ENCODE measurements around the gene GBA2. TPM values are rescaled to one million over a fixed set of nuclear protein-coding genes. Genes with fewer than 3 reads are reported as not detected.
A peak's percentile ranks its signal among the peaks of the same experiment; 100 is the strongest.

Gene GBA2
- total and polyA plus RNA-seq, 2 experiments from 2014 or later = 135 to 157 TPM

DNA sequence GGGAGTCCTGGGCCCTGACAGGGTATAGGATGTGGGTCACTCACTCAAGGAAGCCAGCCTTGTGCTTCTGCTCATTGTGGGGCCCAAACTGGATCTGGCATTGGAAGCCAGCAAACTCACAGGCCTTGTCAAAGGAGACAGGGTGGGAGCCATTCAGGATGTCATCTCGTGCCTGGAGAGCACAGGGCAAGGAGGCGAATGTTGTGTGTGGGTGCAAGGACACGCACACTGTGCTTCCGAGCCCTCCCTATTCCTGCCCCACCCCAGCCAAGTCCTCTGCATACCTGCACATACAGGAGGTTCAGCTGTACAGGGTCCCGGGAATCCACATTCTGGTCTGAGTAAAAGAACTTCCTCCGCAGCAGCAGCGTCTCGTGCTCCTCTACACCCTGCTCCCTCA lies 25.1 kb downstream of the GBA2 start:
- no peak overlapping the region for H3K27ac ChIP-seq
- no peaks in the 10 kb centered on the region for H3K27me3 ChIP-seq
- no peak for DNase-seq (ENCODE audit: low read depth in 1 of 2, low spot score in 1 of 2)
- H3K4me3 ChIP-seq = no peak overlapping the region
- H3K9me3 ChIP-seq (ENCODE audit: low read depth) = no peaks in the 10 kb centered on the region
- H3K36me3 ChIP-seq = peaks cover 64% of the 10 kb centered on the region
- TF ChIP-seq, protein P1, sequence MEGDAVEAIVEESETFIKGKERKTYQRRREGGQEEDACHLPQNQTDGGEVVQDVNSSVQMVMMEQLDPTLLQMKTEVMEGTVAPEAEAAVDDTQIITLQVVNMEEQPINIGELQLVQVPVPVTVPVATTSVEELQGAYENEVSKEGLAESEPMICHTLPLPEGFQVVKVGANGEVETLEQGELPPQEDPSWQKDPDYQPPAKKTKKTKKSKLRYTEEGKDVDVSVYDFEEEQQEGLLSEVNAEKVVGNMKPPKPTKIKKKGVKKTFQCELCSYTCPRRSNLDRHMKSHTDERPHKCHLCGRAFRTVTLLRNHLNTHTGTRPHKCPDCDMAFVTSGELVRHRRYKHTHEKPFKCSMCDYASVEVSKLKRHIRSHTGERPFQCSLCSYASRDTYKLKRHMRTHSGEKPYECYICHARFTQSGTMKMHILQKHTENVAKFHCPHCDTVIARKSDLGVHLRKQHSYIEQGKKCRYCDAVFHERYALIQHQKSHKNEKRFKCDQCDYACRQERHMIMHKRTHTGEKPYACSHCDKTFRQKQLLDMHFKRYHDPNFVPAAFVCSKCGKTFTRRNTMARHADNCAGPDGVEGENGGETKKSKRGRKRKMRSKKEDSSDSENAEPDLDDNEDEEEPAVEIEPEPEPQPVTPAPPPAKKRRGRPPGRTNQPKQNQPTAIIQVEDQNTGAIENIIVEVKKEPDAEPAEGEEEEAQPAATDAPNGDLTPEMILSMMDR (IDR thresholded peaks at IDR 0.05; ENCODE audit: low read depth, low read length) = no peak
- H3K4me1 ChIP-seq (ENCODE audit: low read depth) = peaks cover 23% of the 10 kb centered on the region

GRCh38 chr9:35723426-35723825 lies 25.6 kb downstream of the GBA2 start:
- Histone ChIP-seq H3K36me3 (peaks cover 69% of the 10 kb centered on the region), H3K9me3 (ENCODE audit: low read depth) (no peaks in the 10 kb centered on the region), H3K27ac (no peak overlapping the region), H3K4me1 (ENCODE audit: low read depth) (peaks cover 18% of the 10 kb centered on the region), H3K4me3 (no peak overlapping the region), H3K27me3 (no peaks in the 10 kb centered on the region)
- TF ChIP-seq, protein P1 (IDR thresholded peaks at IDR 0.05; ENCODE audit: low read depth, low read length) = no peak
- DNase-seq (ENCODE audit: low read depth in 1 of 2, low spot score in 1 of 2) = peak in 1 of 2 donors; percentile 26

DNA sequence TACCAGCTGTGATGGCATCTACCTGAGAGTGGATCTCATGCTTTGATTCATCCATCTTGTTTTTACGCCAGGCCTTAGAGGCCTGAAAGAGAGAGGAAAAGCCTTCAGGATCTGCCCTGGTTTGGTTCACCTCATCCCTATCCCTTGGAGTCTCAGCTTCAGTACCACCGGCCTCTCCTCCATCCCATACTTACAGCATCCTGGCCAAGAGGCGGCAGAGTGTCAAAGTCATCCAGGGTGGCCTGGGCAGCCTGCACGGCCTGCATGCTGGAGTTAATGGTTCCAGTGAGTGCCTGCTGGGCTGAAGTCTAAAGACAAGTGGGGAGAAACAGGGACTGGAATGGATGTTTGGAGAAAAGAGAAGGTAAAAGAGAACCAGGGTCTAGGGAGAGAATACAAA lies 29.5 kb downstream of the GBA2 start:
- H3K9me3 ChIP-seq (ENCODE audit: low read depth) = no peaks in the 10 kb centered on the region
- DNase-seq (ENCODE audit: low read depth in 1 of 2, low spot score in 1 of 2) = no peak
- peaks cover 92% of the 10 kb centered on the region for H3K36me3 ChIP-seq
- TF ChIP-seq, protein P1 (IDR thresholded peaks at IDR 0.05; ENCODE audit: low read depth, low read length) = no peak
- H3K4me1 ChIP-seq (ENCODE audit: low read depth) = no peaks in the 10 kb centered on the region
- no peak overlapping the region for H3K27ac ChIP-seq
- no peak overlapping the region for H3K4me3 ChIP-seq
- no peaks in the 10 kb centered on the region for H3K27me3 ChIP-seq

DNA sequence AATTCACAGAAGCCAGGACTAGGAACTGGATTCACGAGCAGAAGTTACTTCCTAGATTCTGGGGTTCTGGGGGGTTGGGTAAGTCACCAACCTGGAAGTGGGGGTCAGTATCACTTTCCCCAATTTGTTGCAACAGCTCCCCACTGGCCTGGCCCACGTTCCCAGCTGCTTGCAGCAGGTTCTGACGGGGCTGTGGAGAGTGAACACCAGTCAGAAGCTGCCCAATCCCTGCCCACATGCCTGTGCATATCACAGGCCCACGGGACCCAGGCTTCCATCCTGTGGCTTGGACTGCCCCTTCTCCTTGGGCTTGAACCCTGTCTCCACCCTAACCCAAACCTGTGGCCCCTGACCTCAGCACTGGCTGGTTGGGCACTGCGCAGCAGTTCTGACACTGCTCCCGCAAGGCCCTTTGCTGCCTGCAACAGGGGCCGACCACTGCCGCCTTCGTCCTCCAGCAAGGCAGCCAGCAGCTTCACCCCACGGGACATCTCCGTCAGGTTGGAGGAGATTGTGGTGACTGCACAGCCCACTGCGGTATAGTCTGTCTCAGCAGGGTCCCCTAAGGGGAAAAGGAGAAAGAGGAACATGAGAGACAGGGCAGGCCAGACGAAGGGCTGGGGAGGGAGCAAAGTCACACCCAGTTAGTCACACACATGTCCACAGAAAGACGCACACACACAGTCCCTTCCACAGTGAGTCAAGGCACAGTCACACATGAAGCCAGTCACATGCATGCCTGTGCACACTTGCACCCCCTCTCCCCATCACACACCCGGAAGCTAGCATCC lies 30.1 kb downstream of the GBA2 start:
- peaks cover 92% of the 10 kb centered on the region for H3K36me3 ChIP-seq
- TF ChIP-seq, protein P1 (IDR thresholded peaks at IDR 0.05; ENCODE audit: low read depth, low read length) = no peak
- H3K27ac ChIP-seq = no peak overlapping the region
- H3K27me3 ChIP-seq = no peaks in the 10 kb centered on the region
- H3K9me3 ChIP-seq (ENCODE audit: low read depth) = no peaks in the 10 kb centered on the region
- no peak overlapping the region for H3K4me3 ChIP-seq
- H3K4me1 ChIP-seq (ENCODE audit: low read depth) = no peaks in the 10 kb centered on the region
- no peak for DNase-seq (ENCODE audit: low read depth in 1 of 2, low spot score in 1 of 2)

- DNase-seq (ENCODE audit: low read depth in 1 of 2, low spot score in 1 of 2) = no peak
- H3K36me3 ChIP-seq = peaks cover 81% of the 10 kb centered on the region
- TF ChIP-seq, protein P1 (IDR thresholded peaks at IDR 0.05; ENCODE audit: low read depth, low read length) = no peak
Measured at GRCh38 chr9:35717132-35717870, 31.7 kb downstream of the GBA2 start.

More at GRCh38 chr9:35717132-35717870, 31.7 kb downstream of the GBA2 start:
- Histone ChIP-seq H3K27ac (no peak overlapping the region), H3K4me3 (no peak overlapping the region), H3K27me3 (no peaks in the 10 kb centered on the region), H3K9me3 (ENCODE audit: low read depth) (no peaks in the 10 kb centered on the region), H3K4me1 (ENCODE audit: low read depth) (no peaks in the 10 kb centered on the region)
